Measurements from ENCODE around the gene MATR3.
"Not testable (repeated sequence)": the region's sequence is repeated elsewhere in the genome, so short reads cannot be mapped to it uniquely, and the experiment has no call there.

MATR3 gene, protein sequence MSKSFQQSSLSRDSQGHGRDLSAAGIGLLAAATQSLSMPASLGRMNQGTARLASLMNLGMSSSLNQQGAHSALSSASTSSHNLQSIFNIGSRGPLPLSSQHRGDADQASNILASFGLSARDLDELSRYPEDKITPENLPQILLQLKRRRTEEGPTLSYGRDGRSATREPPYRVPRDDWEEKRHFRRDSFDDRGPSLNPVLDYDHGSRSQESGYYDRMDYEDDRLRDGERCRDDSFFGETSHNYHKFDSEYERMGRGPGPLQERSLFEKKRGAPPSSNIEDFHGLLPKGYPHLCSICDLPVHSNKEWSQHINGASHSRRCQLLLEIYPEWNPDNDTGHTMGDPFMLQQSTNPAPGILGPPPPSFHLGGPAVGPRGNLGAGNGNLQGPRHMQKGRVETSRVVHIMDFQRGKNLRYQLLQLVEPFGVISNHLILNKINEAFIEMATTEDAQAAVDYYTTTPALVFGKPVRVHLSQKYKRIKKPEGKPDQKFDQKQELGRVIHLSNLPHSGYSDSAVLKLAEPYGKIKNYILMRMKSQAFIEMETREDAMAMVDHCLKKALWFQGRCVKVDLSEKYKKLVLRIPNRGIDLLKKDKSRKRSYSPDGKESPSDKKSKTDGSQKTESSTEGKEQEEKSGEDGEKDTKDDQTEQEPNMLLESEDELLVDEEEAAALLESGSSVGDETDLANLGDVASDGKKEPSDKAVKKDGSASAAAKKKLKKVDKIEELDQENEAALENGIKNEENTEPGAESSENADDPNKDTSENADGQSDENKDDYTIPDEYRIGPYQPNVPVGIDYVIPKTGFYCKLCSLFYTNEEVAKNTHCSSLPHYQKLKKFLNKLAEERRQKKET

DNA sequence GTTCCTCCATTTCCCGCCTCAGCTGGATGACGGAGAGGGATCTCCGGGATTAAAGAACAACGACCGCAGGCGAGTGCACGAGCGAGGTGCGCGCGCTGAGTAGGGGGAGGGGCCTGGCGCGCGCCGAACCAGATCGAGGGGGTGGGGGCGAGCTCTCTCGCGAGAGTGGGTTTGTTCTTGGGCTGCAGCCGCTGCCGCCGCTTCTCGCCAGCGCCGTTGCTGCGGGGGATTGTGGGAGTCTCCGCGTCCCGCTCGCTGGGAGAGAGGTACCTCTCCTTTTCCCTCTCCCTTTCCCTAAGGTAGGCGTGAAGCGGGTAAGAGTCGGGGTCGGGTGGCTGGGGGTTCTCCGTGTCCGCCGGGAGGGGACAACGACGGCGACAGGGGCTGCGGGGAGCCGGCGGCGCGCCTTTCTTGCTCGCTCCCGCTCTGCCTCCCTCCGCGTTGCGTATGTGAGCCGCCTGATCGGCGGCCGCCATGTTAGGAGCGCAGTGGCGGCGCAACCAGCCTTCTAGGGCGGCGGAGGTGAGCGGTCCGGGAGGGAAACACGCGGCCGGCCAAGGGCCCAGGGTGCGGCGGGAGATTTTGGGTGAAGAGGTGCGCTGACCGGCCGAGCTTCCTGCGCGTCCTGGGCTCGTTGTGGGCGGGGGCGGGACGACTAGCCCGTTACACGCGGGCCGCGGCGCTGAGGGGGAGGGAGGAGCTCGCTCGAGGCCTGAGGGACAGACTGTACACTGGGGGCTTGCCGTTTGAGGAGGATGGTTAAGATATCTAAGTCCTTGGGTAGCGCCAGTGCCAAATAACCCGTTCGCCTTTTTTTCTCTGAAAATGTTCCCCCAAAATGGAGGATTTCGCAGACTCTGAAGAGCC is at the start of gene MATR3:
TSS of gene MATR3 (plus strand) at position 234 of the 867 bp plus-strand sequence. CDS start 13,676 bp downstream, outside the sequence.
- peak; percentile 90 to 91 for DNase-seq (ENCODE audit: low read depth in 2 of 2)

DNA sequence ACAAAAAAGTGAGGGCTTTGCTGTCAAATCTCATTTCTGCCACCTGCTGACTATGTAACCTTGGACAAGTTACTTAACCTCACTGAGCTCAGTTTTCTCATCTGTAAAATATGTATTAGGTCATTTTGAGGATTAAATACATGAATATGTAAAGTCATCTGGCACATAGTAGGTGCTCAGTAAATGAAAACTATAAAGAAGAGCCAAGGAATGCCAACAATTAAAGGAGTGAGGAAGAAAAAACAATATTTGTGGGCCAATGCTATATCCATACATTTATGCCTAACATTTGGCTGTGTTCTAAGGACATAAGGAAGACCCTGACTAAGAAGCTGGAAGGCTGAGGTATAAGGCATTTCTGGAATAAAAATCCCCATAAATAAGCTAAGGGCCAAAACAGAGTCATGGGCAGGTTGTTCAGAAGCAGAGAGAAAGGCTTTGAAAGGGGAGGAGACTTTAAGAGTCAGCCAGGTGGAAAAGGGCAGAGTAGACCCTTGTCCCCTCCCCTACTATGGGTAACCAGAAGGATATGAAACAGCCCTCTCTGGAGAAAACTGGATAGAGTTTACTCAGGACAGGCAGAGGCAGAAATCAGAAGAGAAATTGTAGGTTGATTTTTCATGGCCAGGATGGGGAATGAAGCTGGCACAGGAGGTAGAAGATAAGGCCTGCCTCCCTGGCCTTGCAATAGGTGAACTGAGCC is 47.8 kb upstream of the MATR3 start:
- DNase-seq (ENCODE audit: low read depth in 2 of 2): no peak

DNA sequence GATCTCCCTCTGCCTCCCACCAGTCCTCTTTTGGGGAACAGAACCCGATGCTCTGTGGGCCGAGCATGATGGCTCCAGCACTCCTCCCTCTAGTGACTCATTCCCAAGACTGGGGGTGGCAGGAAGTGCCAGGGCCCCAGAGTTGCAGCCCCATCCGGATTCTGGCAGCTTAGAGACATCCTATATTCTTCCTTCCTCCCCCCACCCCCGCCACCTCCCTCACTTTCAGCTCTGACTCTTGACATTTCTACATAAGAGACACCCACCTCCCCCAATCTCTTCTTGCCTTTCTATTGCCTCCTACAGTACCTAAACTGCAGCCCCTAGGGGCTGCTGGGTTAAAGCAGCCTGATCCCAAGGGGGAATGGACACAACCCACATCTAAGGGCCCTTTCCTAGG is 47.1 kb upstream of the MATR3 start:
- DNase-seq (ENCODE audit: low read depth in 2 of 2): peak; percentile 46 to 49

DNA sequence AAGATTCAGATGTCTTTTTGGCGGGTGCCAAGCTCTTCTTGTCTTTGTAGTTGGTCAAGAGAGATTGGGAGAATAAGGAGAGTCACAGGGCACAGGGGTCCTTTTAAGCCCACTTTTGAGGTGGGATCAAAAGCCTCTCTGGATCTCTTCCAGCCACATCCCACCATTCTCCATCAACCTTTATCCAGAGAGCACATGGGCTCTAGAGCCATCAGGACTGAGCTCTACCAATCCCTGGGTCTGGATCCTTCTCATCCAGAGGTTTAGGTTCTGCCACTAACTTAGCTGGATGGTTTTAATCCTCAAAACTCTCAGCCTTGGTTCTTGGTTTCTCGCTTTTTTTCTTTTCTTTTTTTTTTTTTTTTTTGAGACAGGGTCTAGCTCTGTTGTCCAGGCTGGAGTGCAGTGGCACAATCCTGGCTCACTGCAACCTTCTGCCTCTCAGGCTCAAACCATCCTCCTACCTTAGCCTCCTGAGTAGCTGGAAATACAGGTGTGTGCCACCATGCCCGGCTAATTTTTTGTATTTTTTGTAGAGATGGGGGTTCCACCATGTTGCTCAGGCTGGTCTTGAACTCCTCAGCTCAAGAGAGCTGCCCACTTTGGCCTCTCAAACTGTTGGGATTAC is 44.6 kb upstream of the MATR3 start:
- DNase-seq (ENCODE audit: low read depth in 2 of 2): no peak

DNA sequence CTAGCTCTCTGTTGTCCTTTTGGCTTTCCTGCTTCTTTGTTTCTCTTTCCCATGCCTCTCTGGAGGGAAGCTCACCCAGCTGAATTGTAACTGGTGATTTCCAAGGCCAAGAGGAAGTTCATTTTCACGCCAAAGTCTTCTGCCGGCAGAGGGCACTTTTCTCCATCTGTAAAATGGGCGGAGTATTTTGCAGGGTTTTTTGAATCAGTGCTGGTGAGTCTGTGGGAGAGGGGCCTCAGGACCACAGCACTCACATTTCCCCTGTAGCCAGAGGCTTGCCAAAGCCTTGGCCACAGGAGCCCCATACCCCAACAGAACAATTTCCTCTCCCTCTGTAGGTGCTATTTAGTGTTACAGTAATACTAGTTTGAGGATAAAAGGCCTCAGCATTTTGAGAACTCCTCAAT is 42.3 kb upstream of the MATR3 start:
- DNase-seq (ENCODE audit: low read depth in 2 of 2): no peak

DNA sequence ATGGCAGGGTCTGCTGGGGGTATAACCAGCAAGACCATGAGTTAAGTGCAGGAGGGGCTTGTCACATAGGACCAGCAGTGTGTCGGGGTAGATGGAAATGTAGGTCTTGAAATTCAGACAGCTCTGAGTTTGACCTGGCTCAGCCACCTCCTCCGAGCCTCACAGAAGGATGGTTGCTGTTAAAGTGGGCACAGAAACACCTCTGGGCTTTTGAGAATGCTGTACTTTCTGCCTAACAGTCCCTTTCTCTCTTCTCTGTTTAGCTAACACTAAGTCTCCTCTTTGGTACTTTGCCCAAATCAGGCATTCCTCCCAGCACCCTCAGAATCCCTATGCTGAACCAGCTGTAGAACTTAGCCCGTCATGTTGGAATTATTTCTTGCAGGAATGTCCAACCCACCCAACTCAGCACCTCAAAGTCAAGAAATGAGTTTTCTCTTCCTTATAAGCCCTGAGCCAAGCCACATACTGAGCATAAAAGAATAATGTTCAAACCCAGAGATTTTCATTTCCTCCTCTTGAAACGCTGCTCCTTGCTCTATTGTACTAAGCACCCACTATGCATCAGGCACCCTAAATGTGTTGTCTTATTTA is 41.7 kb upstream of the MATR3 start:
- no peak for DNase-seq (ENCODE audit: low read depth in 2 of 2)

DNA sequence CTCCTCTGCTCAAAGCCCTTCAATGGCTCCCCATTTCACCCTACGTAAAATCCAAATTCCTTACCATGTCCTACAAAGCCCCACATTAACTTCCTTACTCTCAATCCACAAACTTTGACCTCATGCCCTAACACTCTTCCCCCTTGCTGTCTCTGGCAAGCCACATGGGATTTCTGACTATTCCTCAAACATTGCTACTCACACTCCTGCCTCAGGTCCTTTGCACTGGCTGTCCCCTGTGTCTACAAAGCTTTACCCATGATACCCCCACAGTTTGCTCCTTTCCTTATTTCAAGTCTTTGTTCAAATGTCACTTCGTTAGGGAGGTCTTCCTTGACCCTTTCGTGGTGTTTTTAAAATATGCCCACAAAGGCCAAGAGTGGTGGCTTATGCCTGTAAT is 40.4 kb upstream of the MATR3 start:
- no peak for DNase-seq (ENCODE audit: low read depth in 2 of 2)

DNA sequence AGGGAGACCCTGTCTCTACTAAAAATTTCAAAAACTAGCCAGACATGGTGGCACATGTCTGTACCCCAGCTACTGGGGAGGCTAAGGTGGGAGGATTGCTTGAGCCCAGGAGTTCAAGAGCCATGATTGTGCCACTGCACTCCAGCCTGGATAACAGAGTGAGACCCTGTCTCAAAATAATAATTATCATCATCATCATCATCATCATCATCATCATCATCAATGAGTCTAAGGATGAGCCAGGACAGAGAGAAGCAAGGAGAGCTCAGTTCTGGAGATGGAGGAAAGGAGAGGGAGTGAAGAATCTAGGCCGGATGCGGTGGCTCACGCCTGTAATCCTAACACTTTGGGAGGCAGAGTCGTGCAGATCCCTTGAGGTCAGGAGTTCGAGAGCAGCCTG is 36.7 kb upstream of the MATR3 start:
- DNase-seq (ENCODE audit: low read depth in 2 of 2): no peak

DNA sequence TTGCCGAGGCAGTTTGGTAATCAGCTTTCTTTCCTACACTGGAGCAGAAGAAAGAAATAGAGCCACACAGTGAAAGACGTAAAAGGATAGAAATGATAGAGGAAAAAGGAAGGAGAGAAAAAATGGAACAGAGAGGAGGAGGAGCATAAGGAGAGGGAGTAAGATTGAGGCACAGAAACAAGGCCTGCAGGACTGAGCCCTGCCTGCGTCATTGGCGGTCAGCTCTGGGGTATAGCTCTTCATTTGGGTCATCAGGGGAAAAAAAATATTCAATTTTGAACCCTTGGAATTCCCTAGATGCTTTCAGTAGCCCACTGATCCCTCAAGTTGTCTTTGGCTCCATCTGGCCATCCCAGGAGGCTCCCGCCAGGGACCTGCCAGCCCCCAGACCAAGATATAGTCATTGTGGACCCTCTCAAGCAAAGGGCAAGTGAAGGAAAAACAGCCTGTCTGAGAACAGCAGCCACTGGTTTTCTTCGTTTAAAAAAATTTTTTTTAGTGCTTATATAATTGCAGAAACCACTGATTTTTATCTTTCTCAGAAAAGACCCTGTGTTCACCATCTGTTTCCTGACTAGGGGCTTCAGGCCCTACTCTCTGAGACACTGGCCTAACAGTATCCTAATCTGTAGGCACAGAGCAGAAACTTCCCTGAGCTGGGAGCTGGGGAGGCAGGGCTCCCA is 31.3 kb upstream of the MATR3 start:
- no peak for DNase-seq (ENCODE audit: low read depth in 2 of 2)

DNA sequence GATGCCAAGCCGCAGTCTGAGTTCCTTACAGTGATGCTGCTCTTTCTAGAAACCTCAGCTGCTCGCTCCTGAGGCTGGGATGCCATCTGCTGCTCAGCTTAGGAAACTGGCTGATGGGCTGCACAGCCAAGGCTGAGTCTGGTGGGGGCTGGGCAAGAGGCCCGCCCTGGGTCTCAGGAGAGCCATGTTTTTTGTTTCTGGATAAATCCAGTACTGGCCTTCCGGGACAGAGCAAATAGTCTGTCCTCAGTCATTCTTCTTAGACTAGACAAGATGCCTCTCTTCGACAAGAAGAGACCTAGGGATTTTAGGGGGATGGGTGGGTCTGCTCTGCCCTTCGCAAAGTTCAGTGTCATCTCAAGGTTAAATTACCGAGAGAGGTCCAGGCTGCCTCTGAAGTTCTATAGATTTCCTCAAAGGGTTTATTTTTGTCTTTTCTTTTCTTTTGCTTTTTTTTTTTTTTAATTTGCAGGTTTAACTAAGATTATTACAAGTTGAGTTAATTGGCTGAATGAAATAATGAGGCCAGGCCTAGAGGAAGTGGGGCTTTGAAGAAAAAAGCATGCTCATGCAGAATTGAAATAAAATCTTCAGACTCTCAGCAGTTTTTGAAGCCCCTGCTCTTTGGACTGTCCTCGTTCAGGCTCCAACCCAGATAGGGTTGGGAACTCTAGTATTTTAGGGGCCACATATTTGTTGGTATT is 30.6 kb upstream of the MATR3 start:
- DNase-seq (ENCODE audit: low read depth in 2 of 2): peak; percentile 52 to 60

DNA sequence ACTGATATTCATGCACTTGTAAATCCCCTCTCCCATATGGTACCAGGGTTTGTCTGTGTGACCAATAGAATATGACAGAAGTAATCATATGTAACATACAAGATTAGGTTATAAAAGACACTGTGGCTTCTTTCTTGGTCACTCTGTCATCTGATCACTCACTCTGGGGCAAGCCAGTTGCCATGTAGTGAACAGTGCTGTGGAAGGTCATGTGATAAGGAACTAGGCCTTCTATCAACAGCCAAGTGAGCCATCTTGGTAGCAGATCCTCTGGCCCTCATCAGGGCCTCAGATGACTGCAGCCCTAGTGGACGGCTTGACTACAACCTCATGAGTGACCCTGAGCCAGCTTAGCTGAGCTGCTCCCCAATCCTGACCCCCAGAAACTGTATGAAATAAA is 30.0 kb upstream of the MATR3 start:
- no peak for DNase-seq (ENCODE audit: low read depth in 2 of 2)

DNA sequence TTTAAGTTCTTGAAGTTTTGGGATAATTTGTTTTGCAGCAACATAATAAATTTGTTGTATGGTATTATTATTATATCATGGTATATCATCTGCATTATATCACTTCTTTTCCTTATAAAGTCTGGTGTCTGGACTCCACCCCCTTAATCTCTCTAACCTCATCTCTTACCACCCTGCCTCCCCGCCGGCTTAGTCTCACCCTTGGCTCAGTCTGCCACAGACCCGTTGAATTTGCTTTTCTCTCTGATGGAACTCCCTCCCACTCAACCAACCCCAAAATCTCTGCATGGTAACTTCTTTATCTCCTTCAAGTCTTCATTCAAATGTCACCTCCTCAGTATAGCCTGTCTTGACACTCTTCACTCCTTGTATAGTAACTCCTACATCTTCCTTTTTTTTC is 29.6 kb upstream of the MATR3 start:
- DNase-seq (ENCODE audit: low read depth in 2 of 2): no peak

DNA sequence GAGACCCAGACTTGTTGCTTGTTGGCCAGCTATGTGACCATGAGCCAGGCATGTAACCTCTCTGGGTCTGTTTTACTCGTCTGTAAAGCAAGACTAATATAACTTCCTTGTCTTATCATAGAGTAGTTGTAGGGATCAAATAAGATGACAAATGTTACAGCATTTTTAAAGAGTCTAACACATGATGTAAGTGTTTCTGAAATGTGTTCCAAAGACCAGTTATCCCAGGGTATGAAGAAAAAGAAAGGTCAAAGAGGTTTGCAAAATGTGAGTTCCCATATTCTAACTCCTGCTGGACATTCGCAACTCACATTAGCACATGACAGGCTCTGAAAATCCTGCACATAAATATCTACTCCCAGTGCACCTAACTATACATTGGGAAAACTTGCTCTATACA is 28.5 kb upstream of the MATR3 start:
- DNase-seq (ENCODE audit: low read depth in 2 of 2): no peak

DNA sequence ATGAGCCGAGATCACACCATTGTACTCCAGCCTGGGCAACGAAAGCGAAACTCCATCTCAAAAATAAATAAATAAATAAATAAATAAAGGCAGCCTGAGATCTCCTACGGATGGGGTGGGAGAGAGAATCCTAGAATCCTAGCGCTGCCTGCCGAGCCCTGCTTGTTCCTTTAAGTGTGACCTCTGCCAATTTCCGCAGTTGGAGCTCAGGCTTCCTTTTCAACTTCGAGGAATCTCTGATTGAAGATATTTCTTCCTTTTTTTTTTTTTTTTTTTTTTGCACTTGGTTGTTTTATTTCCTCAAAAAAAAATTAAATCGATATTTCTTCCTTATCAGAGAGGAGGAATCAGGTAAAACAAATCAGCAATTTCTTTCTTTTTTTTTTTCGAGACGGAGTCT is 27.3 kb upstream of the MATR3 start:
- no peak for DNase-seq (ENCODE audit: low read depth in 2 of 2)

DNA sequence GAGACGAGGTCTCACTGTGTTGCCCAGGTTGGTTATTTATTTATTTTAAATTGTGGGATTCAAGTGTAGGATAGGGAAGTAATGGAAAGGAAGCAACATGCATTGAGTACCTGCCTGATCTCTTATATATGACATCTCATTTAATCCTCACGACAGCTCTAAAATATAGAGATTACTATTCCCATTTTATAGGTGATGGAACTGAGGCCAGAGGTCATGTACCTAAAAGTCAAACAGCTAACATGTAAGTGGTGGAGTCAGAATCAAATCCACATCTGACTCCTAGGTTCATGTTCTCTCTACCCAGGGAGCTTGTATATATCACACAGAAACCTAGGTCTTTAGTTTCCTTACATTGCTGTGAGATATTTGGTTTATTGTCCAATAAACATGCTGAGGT is 26.1 kb upstream of the MATR3 start:
- no peak for DNase-seq (ENCODE audit: low read depth in 2 of 2)

DNA sequence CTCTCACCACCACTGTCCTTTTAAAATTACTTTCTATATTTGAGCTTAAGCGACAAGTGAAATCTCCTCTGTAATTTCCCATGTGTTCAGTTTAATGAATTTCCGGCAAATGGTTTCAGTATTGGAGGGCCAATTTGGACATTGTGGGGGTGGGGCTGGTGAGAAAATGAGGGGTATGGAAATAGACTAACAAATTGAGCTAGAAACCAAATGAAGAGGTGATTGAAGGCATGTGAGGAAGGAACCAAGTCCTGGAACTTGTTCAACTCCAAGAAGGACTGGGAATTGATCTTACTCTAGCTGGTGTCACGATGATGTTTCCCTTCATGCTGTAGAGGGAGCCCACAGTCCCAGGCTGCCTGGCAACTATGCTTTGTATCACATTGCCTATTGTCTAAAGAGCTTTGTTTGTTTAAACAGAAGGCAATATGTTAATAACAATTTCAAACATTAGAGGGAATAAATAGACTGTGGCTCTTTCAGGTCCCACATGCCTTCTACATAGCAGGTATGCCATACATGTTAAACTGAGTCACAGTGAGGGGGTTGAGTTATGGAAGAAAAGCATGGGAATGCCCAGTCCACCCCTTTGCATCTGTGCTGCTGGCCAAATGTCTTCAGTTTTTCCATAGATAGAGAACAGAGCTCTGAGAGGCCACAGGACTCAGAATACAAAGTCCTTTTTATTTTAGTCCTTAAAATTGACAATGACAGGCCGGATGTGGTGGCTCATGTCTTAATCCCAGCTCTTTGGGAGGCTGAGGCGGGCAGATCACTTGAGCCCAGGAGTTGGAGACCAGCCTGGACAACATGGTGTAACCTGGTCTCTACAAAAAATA is 25.0 kb upstream of the MATR3 start:
- no peak for DNase-seq (ENCODE audit: low read depth in 2 of 2)

DNA sequence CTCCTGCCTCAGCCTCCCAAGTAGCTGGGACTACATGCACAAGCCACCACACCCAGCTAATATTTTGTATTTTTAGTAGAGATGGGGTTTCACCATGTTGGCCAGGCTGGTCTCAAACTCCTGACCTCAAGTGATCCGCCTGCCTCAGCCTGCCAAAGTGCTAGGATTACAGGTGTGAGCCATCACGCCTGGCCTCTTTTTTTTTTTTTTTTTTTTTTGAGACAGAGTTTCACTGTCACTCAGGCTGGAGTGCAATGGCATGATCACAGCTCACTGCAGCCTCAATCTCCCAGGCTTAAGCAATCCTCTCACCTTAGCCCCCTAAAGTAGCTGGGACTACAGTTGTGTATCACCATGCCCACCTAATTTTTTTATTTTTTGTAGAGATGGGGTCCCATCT is 22.8 kb upstream of the MATR3 start:
- not testable (repeated sequence) for DNase-seq (ENCODE audit: low read depth in 2 of 2)

All from stimulated activated CD8-positive, alpha-beta memory T cell treated with anti-CD3 and anti-CD28 coated beads, Interleukin-2, amount 100 ng/mL, for 48 hours (primary cell).